GM10847 (cell line): ENCODE measurements around the gene TBC1D32.

Source experiments
- POLR2A ChIP-seq: IDR thresholded peaks from 2 replicates; pipeline ENCODE4 v1.6.1; 2011; ENCODE audit not compliant: insufficient read length; ENCODE audit errors: extremely low read depth

TBC1D32 gene

GRCh38 chr6:121335087-121336008 is 1.1 kb upstream of the TBC1D32 start:
- TF ChIP-seq POLR2A, result no peak

GRCh38 chr6:121333196-121333595 is 1.1 kb downstream of the TBC1D32 start:
- no peak for TF ChIP-seq POLR2A

GRCh38 chr6:121330516-121330915 is 3.8 kb downstream of the TBC1D32 start:
- no peak for TF ChIP-seq POLR2A

- no peak for TF ChIP-seq POLR2A
Observed at GRCh38 chr6:121321282-121321681, 13.0 kb downstream of the TBC1D32 start.

- TF ChIP-seq POLR2A, result no peak
Observed at GRCh38 chr6:121319603-121320002, 14.7 kb downstream of the TBC1D32 start.

GRCh38 chr6:121319112-121319553 is 15.1 kb downstream of the TBC1D32 start:
- no peak for TF ChIP-seq POLR2A

- no peak for TF ChIP-seq POLR2A
Observed at GRCh38 chr6:121314381-121315112, 19.7 kb downstream of the TBC1D32 start.

GRCh38 chr6:121310495-121310894 is 23.8 kb downstream of the TBC1D32 start:
- no peak for TF ChIP-seq POLR2A

- TF ChIP-seq POLR2A, result no peak
Observed at GRCh38 chr6:121309768-121310469, 24.4 kb downstream of the TBC1D32 start.

GRCh38 chr6:121305957-121306607 is 28.2 kb downstream of the TBC1D32 start:
- TF ChIP-seq POLR2A, result no peak

- TF ChIP-seq POLR2A, result no peak
Observed at GRCh38 chr6:121302882-121303281, 31.4 kb downstream of the TBC1D32 start.

- TF ChIP-seq POLR2A, result no peak
Observed at GRCh38 chr6:121297694-121298093, 36.6 kb downstream of the TBC1D32 start.

GRCh38 chr6:121285041-121285440 is 49.2 kb downstream of the TBC1D32 start:
- no peak for TF ChIP-seq POLR2A

- TF ChIP-seq POLR2A, result no peak
Observed at GRCh38 chr6:121274666-121275295, 59.5 kb downstream of the TBC1D32 start.
